HepG2 (cell line): ENCODE measurements around the gene HS3ST3B1. TPM values are rescaled to one million over a fixed set of nuclear protein-coding genes. Genes with fewer than 3 reads are reported as not detected.
A peak's percentile ranks its signal among the peaks of the same experiment; 100 is the strongest.

Experiments
- ARNTL ChIP-seq: sonication (generic); formaldehyde crosslinking; IDR thresholded peaks from 2 replicates; pipeline ENCODE4 v1.4.0; 2020; ENCODE audit warnings: mild to moderate bottlenecking, missing genetic modification reagents
- ATF1 ChIP-seq: IDR thresholded peaks from 2 replicates; pipeline ENCODE4 v1.6.1; 2016; ENCODE audit warnings: mild to moderate bottlenecking, control low read depth
- DPF2 ChIP-seq: sonication (generic); formaldehyde crosslinking; IDR thresholded peaks from 2 replicates; pipeline ENCODE4 v1.4.0; 2020; ENCODE audit warnings: mild to moderate bottlenecking, low read depth, missing genetic modification reagents, borderline replicate concordance
- ETV6 ChIP-seq: sonication (generic); formaldehyde crosslinking; conservative IDR thresholded peaks from 2 replicates; pipeline ENCODE4 v1.4.0; 2020; ENCODE audit warnings: missing genetic modification reagents
- HDAC6 ChIP-seq: fragments of 200-600 bp; sonication (generic); IDR thresholded peaks from 2 replicates; pipeline ENCODE4 v1.7.0; 2017; ENCODE audit warnings: mild to moderate bottlenecking, antibody characterized with exemption, low read length, low read depth
- LCORL ChIP-seq, 2 experiments: fragments of 450-650 bp in 1 of 2; sonication (generic) in 1 of 2; formaldehyde crosslinking in 1 of 2; IDR thresholded peaks; 2 replicates each; pipeline versions ENCODE4 v1.5.0 to v1.6.1; 2017 to 2020; ENCODE audit warnings: antibody characterized with exemption in 1 of 2, missing genetic modification reagents in 1 of 2
- POLR2G ChIP-seq: fragments of 200-400 bp; formaldehyde crosslinking; IDR thresholded peaks from 2 replicates; pipeline ENCODE4 v1.6.1; 2018; ENCODE audit warnings: mild to moderate bottlenecking, low read depth, low read length, moderate library complexity
- RFXANK ChIP-seq: IDR thresholded peaks from 2 replicates; pipeline ENCODE4 v1.6.1; 2016
- TBL1XR1 ChIP-seq: fragments of 150-350 bp; IDR thresholded peaks from 2 replicates; pipeline ENCODE4 v1.6.1; 2014; ENCODE audit warnings: borderline replicate concordance, low read length; ENCODE audit not compliant: partially characterized antibody
- ZNF251 ChIP-seq: sonication (generic); formaldehyde crosslinking; IDR thresholded peaks from 2 replicates; pipeline ENCODE4 v1.9.0; 2021; ENCODE audit warnings: mild to moderate bottlenecking, missing genetic modification reagents
- ZNF557 ChIP-seq: sonication (generic); formaldehyde crosslinking; IDR thresholded peaks from 2 replicates; pipeline ENCODE4 v1.4.0; 2020; ENCODE audit warnings: missing genetic modification reagents
- ZNF577 ChIP-seq: sonication (generic); formaldehyde crosslinking; IDR thresholded peaks from 2 replicates; pipeline ENCODE4 v1.4.0; 2020; ENCODE audit warnings: mild to moderate bottlenecking, low read depth, missing genetic modification reagents, borderline replicate concordance
- ZNF737 ChIP-seq: sonication (generic); formaldehyde crosslinking; IDR thresholded peaks from 2 replicates; pipeline ENCODE4 v1.5.0; 2020; ENCODE audit warnings: missing genetic modification reagents, mild to moderate bottlenecking, borderline replicate concordance
- ZSCAN22 ChIP-seq: sonication (generic); formaldehyde crosslinking; IDR thresholded peaks from 2 replicates; pipeline ENCODE4 v1.4.0; 2020; ENCODE audit warnings: mild to moderate bottlenecking, missing genetic modification reagents
- polyA plus RNA-seq, 8 experiments: library from polyadenylated mRNA; depleted of rRNA in 3 of 8; stranded (reverse) in 7 of 8; unstranded in 1 of 8; fragments of >200 nt; fragmentation: Illumina TruSeq in 4 of 8; extraction: Trizol in 4 of 8; gene quantifications; 2 replicates each; pipeline versions ENCODE4 v1.2.1 to v1.2.3, GENCODE V29; 2011 to 2016; ENCODE audit warnings: low read depth in 4 of 8, missing spikeins in 1 of 8, mixed read lengths in 1 of 8; ENCODE audit not compliant: insufficient read depth in 1 of 8
- total RNA-seq, 5 experiments: library from RNA; depleted of rRNA; stranded (reverse); fragments of >200 nt; fragmentation: Illumina TruSeq; extraction: Trizol; gene quantifications; 2 replicates each; pipeline ENCODE4 v1.2.3, GENCODE V29; 2016; ENCODE audit warnings: low read depth in 1 of 5
- TF ChIP-seq, protein P1 (sequence below): sonication (generic); formaldehyde crosslinking; IDR thresholded peaks from 2 replicates; pipeline ENCODE4 v1.4.0; 2020; ENCODE audit warnings: low read depth, missing genetic modification reagents
- TF ChIP-seq, protein P2 (sequence below): sonication (generic); formaldehyde crosslinking; IDR thresholded peaks from 2 replicates; pipeline ENCODE4 v1.4.0; 2020; ENCODE audit warnings: missing genetic modification reagents
- TF ChIP-seq, protein P3 (sequence below): sonication (generic); formaldehyde crosslinking; IDR thresholded peaks from 2 replicates; pipeline ENCODE4 v1.5.0; 2020; ENCODE audit warnings: missing genetic modification reagents
- TF ChIP-seq, protein P4 (sequence below): sonication (generic); formaldehyde crosslinking; IDR thresholded peaks from 2 replicates; pipeline ENCODE4 v1.4.0; 2020; ENCODE audit warnings: missing genetic modification reagents

The HS3ST3B1 gene
- total and polyA plus RNA-seq, 2 of the 13 experiments (the other 11 are each of a cell fraction or from before 2014, with no cell fraction given), result 15.7 to 39.5 TPM

DNA sequence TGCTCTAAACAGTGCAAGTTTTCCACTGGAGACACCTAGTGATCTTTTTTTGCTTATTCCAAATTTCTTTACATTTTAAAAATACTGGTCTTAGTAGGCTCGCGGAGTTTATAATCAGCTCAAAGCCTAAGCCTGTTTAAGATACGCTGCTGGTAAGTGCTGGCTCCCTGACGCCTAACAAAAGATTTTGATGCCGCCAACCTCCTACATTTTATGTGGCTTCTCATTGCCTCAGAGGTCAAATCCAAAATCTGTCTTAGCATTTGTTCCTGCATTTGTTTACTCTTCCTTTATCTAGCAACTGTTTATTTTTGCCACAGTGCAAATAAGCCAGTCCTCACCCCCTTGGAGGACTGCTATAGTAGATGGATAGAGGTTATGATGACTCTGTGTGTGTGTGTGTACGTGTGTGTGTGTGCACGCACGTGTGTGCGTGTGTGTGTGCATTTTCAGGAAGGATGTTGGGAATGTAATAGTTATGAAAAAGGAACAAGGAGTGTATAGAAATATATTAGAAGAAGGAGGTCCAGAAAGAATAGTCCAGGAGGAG lies 24.8 kb downstream of the HS3ST3B1 start (continued):
- TF ChIP-seq, protein P1, sequence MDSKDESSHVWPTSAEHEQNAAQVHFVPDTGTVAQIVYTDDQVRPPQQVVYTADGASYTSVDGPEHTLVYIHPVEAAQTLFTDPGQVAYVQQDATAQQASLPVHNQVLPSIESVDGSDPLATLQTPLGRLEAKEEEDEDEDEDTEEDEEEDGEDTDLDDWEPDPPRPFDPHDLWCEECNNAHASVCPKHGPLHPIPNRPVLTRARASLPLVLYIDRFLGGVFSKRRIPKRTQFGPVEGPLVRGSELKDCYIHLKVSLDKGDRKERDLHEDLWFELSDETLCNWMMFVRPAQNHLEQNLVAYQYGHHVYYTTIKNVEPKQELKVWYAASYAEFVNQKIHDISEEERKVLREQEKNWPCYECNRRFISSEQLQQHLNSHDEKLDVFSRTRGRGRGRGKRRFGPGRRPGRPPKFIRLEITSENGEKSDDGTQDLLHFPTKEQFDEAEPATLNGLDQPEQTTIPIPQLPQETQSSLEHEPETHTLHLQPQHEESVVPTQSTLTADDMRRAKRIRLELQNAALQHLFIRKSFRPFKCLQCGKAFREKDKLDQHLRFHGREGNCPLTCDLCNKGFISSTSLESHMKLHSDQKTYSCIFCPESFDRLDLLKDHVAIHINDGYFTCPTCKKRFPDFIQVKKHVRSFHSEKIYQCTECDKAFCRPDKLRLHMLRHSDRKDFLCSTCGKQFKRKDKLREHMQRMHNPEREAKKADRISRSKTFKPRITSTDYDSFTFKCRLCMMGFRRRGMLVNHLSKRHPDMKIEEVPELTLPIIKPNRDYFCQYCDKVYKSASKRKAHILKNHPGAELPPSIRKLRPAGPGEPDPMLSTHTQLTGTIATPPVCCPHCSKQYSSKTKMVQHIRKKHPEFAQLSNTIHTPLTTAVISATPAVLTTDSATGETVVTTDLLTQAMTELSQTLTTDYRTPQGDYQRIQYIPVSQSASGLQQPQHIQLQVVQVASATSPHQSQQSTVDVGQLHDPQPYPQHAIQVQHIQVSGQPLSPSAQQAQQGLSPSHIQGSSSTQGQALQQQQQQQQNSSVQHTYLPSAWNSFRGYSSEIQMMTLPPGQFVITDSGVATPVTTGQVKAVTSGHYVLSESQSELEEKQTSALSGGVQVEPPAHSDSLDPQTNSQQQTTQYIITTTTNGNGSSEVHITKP (CRISPR knock-in tag), result no peak
- TF ChIP-seq ZNF737 (no peak), ZNF251 (CRISPR knock-in tag) (no peak), POLR2G (no peak), ETV6 (no peak), RFXANK (no peak), ZNF577 (no peak), ZSCAN22 (CRISPR knock-in tag) (no peak), TBL1XR1 (no peak), LCORL (IDR thresholded peaks at IDR 0.05) (peak; percentile 54), LCORL (CRISPR knock-in tag; IDR thresholded peaks at IDR 0.05) (peak; percentile 82), DPF2 (peak; percentile 56; the same call in 1 of the 2 replicates), ARNTL (CRISPR knock-in tag) (0 out of 2 replicates have a peak, but pooled peaks have one; percentile 45), HDAC6 (no peak), ATF1 (CRISPR knock-in tag) (no peak), ZNF557 (CRISPR knock-in tag) (no peak)
- TF ChIP-seq, protein P2, sequence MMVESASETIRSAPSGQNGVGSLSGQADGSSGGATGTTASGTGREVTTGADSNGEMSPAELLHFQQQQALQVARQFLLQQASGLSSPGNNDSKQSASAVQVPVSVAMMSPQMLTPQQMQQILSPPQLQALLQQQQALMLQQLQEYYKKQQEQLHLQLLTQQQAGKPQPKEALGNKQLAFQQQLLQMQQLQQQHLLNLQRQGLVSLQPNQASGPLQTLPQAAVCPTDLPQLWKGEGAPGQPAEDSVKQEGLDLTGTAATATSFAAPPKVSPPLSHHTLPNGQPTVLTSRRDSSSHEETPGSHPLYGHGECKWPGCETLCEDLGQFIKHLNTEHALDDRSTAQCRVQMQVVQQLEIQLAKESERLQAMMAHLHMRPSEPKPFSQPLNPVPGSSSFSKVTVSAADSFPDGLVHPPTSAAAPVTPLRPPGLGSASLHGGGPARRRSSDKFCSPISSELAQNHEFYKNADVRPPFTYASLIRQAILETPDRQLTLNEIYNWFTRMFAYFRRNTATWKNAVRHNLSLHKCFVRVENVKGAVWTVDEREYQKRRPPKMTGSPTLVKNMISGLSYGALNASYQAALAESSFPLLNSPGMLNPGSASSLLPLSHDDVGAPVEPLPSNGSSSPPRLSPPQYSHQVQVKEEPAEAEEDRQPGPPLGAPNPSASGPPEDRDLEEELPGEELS, result peak; percentile 95
- TF ChIP-seq, protein P3, sequence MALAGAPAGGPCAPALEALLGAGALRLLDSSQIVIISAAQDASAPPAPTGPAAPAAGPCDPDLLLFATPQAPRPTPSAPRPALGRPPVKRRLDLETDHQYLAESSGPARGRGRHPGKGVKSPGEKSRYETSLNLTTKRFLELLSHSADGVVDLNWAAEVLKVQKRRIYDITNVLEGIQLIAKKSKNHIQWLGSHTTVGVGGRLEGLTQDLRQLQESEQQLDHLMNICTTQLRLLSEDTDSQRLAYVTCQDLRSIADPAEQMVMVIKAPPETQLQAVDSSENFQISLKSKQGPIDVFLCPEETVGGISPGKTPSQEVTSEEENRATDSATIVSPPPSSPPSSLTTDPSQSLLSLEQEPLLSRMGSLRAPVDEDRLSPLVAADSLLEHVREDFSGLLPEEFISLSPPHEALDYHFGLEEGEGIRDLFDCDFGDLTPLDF, result no peak
- TF ChIP-seq, protein P4, sequence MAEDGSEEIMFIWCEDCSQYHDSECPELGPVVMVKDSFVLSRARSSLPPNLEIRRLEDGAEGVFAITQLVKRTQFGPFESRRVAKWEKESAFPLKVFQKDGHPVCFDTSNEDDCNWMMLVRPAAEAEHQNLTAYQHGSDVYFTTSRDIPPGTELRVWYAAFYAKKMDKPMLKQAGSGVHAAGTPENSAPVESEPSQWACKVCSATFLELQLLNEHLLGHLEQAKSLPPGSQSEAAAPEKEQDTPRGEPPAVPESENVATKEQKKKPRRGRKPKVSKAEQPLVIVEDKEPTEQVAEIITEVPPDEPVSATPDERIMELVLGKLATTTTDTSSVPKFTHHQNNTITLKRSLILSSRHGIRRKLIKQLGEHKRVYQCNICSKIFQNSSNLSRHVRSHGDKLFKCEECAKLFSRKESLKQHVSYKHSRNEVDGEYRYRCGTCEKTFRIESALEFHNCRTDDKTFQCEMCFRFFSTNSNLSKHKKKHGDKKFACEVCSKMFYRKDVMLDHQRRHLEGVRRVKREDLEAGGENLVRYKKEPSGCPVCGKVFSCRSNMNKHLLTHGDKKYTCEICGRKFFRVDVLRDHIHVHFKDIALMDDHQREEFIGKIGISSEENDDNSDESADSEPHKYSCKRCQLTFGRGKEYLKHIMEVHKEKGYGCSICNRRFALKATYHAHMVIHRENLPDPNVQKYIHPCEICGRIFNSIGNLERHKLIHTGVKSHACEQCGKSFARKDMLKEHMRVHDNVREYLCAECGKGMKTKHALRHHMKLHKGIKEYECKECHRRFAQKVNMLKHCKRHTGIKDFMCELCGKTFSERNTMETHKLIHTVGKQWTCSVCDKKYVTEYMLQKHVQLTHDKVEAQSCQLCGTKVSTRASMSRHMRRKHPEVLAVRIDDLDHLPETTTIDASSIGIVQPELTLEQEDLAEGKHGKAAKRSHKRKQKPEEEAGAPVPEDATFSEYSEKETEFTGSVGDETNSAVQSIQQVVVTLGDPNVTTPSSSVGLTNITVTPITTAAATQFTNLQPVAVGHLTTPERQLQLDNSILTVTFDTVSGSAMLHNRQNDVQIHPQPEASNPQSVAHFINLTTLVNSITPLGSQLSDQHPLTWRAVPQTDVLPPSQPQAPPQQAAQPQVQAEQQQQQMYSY (CRISPR knock-in tag), result no peak
